Activated T-cell treated with anti-CD3 and anti-CD28 coated beads, Interleukin-2, amount 50 U/mL, for 4 hours (primary cell): ENCODE measurements around the gene CMYA5. TPM values are rescaled to one million over a fixed set of nuclear protein-coding genes. Genes with fewer than 3 reads are reported as not detected.
A peak's percentile ranks its signal among the peaks of the same experiment; 100 is the strongest.
"Not testable (repeated sequence)": the region's sequence is repeated elsewhere in the genome, so short reads cannot be mapped to it uniquely, and the experiment has no call there.

Experiments
- ATAC-seq, 2 donors: fragments of 200-7000 bp; cut with Tn5 transposase; one replicate each; pipeline ENCODE4 v1.10.0; 2021
- DNase-seq: peaks from one replicate; pipeline ENCODE4 v3.0.0-alpha.2; 2020
- H3K27me3 Mint-ChIP-seq: one replicate; pipeline ENCODE4 v1.8.0; 2021; ENCODE audit warnings: low read depth, mixed read lengths
- H3K36me3 Mint-ChIP-seq: one replicate; pipeline ENCODE4 v1.8.0; 2022; ENCODE audit warnings: mixed read lengths; ENCODE audit not compliant: insufficient read depth
- H3K4me1 Mint-ChIP-seq: one replicate; pipeline ENCODE4 v1.8.0; 2021; ENCODE audit warnings: low read depth, mixed read lengths
- H3K4me3 Mint-ChIP-seq: one replicate; pipeline ENCODE4 v1.8.0; 2021; ENCODE audit warnings: mild to moderate bottlenecking, moderate library complexity, mixed read lengths
- H3K9me3 Mint-ChIP-seq: one replicate; pipeline ENCODE4 v1.8.0; 2021; ENCODE audit warnings: mixed read lengths
- total RNA-seq, 3 donors: library from RNA; stranded (reverse); gene quantifications; one replicate each; pipeline ENCODE4 v1.2.1, GENCODE V29; 2021

CMYA5 gene
- under 1 TPM; 0.10 to 0.22 (median 0.11) TPM for total RNA-seq

DNA sequence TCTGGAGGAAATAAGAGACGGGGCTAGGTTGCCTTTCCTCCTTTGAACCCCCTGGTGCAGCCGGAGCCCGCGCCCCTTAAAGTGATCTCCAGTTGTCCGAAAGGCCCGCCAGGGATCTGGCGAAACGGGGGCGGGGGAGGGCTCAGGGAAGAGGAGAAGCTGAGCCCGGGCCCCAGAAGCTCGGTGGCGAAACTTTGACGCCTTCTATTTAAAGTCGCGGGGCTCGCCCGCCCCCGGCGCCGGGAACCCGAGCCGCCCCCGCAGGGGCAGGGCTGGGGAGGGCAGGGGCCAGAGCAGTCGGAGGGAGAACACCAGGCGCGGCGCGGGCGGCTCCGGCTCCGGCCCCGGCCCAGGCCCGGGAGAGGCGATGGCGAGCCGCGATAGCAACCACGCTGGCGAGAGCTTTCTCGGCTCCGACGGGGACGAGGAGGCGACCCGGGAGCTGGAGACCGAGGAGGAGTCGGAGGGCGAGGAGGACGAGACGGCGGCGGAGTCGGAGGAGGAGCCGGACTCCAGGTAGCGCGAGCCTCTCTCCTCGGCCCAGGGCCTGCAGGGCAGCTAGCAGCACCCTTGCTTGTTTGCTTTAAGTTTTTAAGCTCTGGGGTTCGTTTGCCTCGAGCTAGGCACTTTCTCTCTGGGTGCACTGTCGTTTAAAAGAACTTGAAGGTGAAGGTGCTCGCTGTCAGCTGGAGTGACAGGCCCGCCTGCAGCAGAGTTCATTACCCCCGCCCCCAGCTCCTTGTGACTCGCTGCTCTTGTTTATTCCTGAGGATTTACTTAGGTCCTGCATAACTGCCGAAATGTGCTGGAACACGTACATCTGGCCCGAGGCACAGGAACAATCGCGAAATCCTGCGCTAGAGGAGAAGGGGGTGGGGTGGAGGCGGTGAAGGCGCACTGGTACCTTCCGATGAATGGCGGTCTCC is at the start of gene CMYA5:
Gene CMYA5, plus strand, starts transcription at position 296 of the 926 bp plus-strand sequence. Its CDS starts 72 bp downstream, at position 368.
- Mint-ChIP-seq H3K27me3 (no peaks in the 10 kb centered on the region), H3K4me3 (no peak within 1 kb of the TSS), H3K4me1 (peaks cover 4% of the 10 kb centered on the region), H3K36me3 (peaks cover 30% of the 10 kb centered on the region), H3K9me3 (no peaks in the 10 kb centered on the region)
- ATAC-seq (no peak), DNase-seq (no peak)

DNA sequence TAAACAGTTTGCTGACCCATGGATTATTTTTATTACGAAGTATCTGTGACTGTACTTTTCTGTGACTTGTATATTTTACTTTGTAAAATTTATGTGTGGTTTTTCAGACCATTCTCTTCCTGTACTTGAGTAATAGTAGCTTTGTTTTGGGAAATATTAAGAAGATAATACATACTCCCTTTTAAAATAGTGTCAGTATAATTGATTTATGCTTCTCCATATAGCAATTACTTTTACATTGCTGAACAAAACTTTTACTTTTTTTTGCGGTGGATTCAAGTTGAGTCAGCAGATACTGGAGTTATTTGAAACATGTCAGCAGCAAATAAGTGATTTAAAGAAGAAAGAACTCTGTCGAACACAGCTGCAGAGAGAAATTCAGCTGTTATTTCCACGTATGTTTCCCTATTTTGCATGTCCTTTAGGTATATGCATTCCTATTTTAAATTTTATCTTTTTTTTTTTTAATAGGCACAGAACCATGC is 49.0 kb upstream of the CMYA5 start:
- no peaks in the 10 kb centered on the region for H3K9me3 Mint-ChIP-seq
- ATAC-seq: no peak
- DNase-seq: no peak
- no peak overlapping the region for H3K4me3 Mint-ChIP-seq
- peaks cover 41% of the 10 kb centered on the region for H3K36me3 Mint-ChIP-seq
- peaks cover 16% of the 10 kb centered on the region for H3K4me1 Mint-ChIP-seq
- no peaks in the 10 kb centered on the region for H3K27me3 Mint-ChIP-seq

DNA sequence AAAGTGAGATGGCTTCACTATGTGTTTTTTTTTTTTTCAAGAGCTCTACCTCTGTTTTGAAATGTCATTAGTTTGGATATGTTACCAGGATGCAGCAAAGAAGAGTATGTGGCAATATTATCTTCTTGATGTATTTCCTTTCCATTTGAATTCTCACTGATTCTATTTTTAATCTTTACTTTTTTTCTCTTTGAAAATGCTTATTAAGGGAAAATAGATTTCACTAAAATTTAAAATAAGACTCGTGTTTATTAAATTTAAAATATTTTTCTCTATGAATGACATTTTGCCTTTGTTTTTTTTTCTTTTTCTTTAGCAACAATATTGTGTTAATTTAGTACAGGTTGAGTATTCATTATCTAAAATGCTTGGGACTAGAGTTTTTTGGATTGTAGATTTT is 48.2 kb upstream of the CMYA5 start:
- ATAC-seq (no peak), DNase-seq (no peak)
- Mint-ChIP-seq H3K4me1 (peaks cover 16% of the 10 kb centered on the region), H3K27me3 (no peaks in the 10 kb centered on the region), H3K9me3 (no peaks in the 10 kb centered on the region), H3K36me3 (peaks cover 42% of the 10 kb centered on the region), H3K4me3 (no peak overlapping the region)

DNA sequence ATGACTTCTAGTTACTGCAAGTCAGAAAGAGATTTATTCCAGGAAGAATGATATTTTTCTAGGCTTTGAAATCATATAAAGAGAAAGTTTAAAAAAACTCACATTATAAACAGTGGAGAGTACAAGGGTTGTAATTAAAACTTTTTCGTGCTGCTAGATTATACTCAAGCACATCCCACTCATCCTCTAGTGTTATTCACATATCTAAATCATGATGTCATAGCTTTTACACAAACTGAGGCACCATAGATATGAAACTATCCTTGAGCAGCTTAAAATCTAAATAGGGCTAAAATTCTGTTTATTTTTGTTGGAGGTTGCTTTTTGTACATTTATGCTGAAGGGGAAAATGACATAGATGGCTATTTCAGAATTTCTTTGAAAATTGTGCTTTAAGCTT is 47.4 kb upstream of the CMYA5 start:
- H3K9me3 Mint-ChIP-seq: no peaks in the 10 kb centered on the region
- peaks cover 16% of the 10 kb centered on the region for H3K4me1 Mint-ChIP-seq

DNA sequence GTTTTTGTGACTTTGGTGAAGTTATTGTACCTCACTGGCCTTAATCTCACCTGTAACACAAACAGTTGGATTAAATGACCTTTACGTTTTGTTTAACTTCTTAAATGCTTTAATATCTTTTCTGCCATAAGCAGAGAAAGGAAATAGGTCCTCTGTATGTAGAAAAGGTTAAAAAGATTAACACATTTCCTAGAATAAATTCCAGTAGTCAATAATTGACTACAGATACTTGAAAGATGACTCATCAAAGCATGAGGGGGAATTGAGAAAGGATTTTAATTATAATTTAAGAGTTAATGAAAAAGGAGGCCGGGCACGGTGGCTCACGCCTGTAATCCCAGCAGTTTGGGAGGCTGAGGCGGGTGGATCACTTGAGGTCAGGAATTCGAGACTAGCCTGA is 35.8 kb upstream of the CMYA5 start:
- H3K36me3 Mint-ChIP-seq: peaks cover 28% of the 10 kb centered on the region
- H3K27me3 Mint-ChIP-seq: no peaks in the 10 kb centered on the region
- no peak overlapping the region for H3K4me3 Mint-ChIP-seq
- H3K4me1 Mint-ChIP-seq: no peaks in the 10 kb centered on the region
- DNase-seq (no peak), ATAC-seq (no peak)
- no peaks in the 10 kb centered on the region for H3K9me3 Mint-ChIP-seq

More for the DNA sequence above, 47.4 kb upstream of the CMYA5 start:
- DNase-seq: no peak
- Mint-ChIP-seq H3K27me3 (no peaks in the 10 kb centered on the region), H3K36me3 (peaks cover 36% of the 10 kb centered on the region), H3K4me3 (no peak overlapping the region)
- no peak for ATAC-seq

DNA sequence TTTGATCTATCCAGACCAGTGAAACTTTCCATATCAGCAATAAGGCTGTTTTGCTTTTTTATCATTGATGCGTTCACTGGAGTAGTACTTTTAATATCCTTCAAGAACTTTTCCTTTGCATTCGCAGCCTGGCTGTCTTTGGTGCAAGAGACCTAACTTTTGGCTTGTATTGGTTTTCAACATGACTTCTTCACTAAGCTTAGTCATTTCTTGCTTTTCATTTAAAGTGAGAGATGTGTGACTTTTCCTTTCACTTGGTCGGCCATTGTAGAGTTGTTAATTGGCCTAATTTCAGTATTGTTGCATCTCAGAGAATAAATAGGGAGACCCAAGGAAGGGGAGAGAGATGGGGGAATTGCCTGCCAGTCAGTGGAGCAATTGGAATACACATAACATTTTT is 26.4 kb upstream of the CMYA5 start:
- Mint-ChIP-seq H3K27me3 (no peaks in the 10 kb centered on the region), H3K4me3 (no peak overlapping the region), H3K9me3 (no peaks in the 10 kb centered on the region), H3K36me3 (peaks cover 30% of the 10 kb centered on the region), H3K4me1 (peaks cover 5% of the 10 kb centered on the region)
- DNase-seq (no peak), ATAC-seq (peak in 1 of 2 donors; percentile 46)

DNA sequence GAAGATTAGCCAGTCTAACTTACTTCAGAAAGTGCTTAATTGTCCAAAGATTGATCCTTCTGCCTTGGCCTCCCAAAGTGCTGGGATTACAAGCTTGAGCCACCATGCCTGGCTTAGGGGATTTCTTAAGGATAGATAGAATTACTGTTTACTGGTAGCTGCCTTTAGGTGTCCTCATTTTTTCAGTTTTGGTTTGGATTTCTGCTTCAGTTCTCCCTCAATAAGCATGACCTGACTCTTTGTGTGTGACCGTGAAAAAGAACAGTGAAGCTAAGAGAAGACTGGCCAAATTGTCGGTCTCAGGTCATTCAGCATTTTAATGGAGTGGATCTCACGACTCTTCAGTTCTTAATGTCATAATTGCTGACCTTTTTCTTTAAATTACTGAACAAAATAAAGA is 22.9 kb upstream of the CMYA5 start:
- ATAC-seq (no peak), DNase-seq (no peak)
- Mint-ChIP-seq H3K36me3 (peaks cover 34% of the 10 kb centered on the region), H3K27me3 (no peaks in the 10 kb centered on the region), H3K9me3 (no peaks in the 10 kb centered on the region), H3K4me1 (peaks cover 5% of the 10 kb centered on the region), H3K4me3 (no peak overlapping the region)

DNA sequence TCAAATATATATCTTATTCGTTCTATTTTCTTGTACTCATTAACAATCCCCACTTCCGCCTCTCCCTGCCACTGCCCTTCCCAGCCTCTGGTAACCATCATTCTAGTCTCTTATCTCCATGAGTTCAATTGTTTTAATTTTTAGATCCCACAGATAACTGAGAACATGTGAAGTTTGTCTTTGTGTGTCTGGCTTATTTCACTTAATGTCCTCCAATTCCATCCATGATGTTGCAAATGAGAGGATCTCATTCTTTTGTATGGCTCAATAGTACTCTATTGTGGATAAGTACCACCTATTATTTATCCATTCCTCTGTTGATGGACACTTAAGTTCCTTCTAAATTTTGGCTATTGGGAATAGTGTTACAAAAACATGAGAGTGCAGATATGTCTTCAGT is 17.2 kb upstream of the CMYA5 start:
- ATAC-seq (no peak), DNase-seq (no peak)
- Mint-ChIP-seq H3K4me3 (no peak overlapping the region), H3K27me3 (no peaks in the 10 kb centered on the region), H3K4me1 (peaks cover 1% of the 10 kb centered on the region), H3K9me3 (no peaks in the 10 kb centered on the region), H3K36me3 (peaks cover 45% of the 10 kb centered on the region)

DNA sequence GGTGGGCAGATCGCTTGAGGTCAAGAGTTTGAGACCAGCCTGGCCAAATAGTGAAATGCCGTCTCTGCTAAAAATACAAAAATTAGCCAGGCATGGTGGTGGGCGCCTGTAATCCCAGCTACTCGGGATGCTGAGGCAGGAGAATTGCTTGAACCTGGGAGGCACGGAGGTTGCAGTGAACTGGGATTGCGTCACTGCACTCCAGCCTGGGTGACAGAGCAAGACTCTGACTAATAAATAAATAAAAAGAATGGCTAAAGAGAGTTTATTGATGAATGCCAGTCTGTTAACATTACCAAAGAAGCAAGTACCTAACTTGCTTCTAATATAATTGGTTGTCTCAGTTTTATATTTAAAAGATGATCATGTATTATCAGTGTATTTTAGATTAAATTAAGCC is 13.3 kb upstream of the CMYA5 start:
- H3K4me3 Mint-ChIP-seq, DNase-seq, H3K27me3 Mint-ChIP-seq, H3K4me1 Mint-ChIP-seq, H3K9me3 Mint-ChIP-seq, ATAC-seq: not testable (repeated sequence)
- peaks cover 46% of the 10 kb centered on the region for H3K36me3 Mint-ChIP-seq

DNA sequence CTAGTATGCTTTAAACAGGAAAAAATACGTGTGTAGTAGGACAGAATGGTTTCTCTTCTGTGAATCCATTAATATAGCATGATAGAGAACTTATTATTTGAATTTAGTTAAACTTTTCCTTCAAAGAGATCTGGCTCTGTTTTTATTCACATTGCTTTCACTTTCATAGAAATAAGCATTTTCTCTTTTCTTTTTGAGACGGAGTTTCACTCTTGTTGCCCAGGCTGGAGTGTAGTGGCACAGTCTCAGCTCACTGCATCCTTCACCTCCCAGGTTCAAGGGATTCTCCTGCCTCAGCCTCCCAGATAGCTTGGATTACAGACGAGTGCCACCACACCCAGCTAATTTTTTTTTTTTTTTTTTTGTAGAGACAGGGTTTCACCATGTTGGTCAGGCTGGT is 7.5 kb upstream of the CMYA5 start:
- peaks cover 44% of the 10 kb centered on the region for H3K36me3 Mint-ChIP-seq
- H3K4me3 Mint-ChIP-seq, ATAC-seq, DNase-seq, H3K9me3 Mint-ChIP-seq, H3K27me3 Mint-ChIP-seq: not testable (repeated sequence)
- H3K4me1 Mint-ChIP-seq: peaks cover 15% of the 10 kb centered on the region

DNA sequence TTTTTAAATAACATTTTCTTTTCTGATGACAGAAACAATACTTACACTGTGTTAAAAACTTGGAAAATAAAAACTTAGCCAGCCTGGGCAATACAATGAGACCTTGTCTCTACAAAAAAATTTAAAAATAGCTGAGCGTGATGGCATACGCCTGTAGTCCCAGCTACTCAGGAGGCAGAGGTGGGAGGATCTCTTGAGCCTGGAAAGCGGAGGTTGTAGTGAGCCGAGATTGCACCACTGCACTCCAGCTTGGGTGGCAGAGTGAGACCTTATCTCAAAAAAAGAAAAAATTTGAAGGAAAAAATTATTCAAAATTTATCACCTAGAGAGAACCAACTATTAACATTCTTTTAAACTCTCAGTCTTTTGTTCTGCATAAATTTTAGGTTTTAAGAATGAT is 4.9 kb upstream of the CMYA5 start:
- no peak overlapping the region for H3K4me3 Mint-ChIP-seq
- H3K9me3 Mint-ChIP-seq: no peaks in the 10 kb centered on the region
- peaks cover 49% of the 10 kb centered on the region for H3K36me3 Mint-ChIP-seq
- DNase-seq (no peak), ATAC-seq (no peak)
- no peaks in the 10 kb centered on the region for H3K27me3 Mint-ChIP-seq
- H3K4me1 Mint-ChIP-seq: peaks cover 15% of the 10 kb centered on the region

DNA sequence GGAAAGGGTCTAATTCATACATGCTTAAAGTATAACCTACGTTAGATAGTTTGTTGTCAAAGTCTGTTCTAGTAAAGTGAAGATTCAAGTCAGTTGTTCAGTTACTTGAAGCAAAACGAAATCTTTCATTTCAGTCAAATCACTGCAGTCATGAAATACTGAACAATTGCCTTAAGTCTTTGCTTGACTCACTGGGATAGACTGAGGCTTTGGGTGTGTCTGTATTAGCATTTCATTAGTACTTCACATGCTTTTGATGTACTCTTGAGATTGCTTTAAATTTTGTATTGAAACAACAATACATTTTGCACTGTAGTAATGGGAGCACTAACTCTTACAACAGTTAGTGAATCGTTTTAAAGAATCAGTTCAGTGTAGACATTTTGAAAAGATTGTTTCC is 4.0 kb upstream of the CMYA5 start:
- Mint-ChIP-seq H3K27me3 (no peaks in the 10 kb centered on the region), H3K4me1 (peaks cover 14% of the 10 kb centered on the region), H3K9me3 (no peaks in the 10 kb centered on the region), H3K36me3 (peaks cover 45% of the 10 kb centered on the region), H3K4me3 (no peak overlapping the region)
- no peak for DNase-seq
- ATAC-seq: no peak

DNA sequence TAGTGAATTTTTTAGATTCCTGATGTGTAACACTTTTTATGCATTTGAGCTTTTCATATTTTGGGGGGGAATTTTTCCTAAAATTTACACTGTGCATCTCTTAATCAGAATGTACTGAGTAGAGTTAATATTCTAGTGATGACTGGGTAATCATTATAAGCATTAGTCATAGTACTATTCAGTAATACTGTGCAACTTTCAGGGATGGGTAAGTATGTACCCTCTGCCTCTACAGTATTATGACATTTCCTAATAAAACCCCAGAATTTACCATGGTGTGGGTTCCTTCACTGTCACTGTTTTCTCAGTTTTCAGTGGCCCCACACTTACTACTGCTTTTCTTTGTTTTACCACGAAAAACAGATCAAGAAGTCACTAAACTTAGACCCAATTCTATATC is 2.8 kb upstream of the CMYA5 start:
- Mint-ChIP-seq H3K36me3 (peaks cover 40% of the 10 kb centered on the region), H3K4me1 (peaks cover 9% of the 10 kb centered on the region), H3K9me3 (no peaks in the 10 kb centered on the region), H3K27me3 (no peaks in the 10 kb centered on the region), H3K4me3 (no peak overlapping the region)
- DNase-seq: no peak
- ATAC-seq: no peak

DNA sequence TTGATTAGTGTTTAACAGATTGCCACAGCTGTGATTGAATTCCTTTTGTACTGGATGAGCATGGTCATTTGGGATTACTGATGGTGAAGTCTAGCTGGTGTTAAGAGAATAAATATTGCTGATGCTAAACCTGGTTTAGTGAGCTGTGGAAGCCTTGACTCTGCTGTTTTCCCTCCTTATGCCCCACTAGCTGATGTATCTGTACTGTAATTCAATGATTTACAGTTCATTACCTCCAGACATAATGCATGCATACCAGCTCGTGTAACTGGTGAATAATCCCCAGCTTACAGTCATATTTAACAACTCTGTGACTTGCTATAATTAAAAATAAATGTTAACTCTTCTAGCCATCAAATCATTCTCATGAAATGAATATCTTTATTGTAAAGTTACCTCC is 1.7 kb upstream of the CMYA5 start:
- H3K36me3 Mint-ChIP-seq: peaks cover 35% of the 10 kb centered on the region

DNA sequence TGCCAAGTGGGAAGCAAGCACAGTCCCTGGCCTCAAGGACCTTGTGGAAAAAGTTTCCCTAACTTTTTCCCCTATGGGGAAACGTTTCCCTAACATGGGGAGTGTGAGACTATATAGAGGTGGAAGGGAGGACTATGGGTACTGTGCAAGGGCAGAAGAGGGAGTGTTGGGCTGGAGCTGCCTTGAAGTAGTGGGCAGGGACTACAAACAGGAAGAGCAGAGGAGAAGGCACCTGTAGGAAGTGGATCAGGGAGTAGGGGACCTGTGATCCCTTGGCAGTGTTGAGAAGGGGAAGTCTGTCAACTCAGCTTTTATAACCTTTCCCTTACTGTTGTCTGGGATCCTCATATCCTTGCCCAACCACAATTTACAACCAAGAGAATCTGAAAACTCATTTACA is 1.4 kb downstream of the CMYA5 start:
- H3K9me3 Mint-ChIP-seq: no peaks in the 10 kb centered on the region
- H3K36me3 Mint-ChIP-seq: peaks cover 25% of the 10 kb centered on the region
- H3K4me3 Mint-ChIP-seq: no peak overlapping the region
- peaks cover 4% of the 10 kb centered on the region for H3K4me1 Mint-ChIP-seq
- no peaks in the 10 kb centered on the region for H3K27me3 Mint-ChIP-seq
- ATAC-seq (no peak), DNase-seq (no peak)

More for the DNA sequence above, 1.7 kb upstream of the CMYA5 start:
- H3K4me3 Mint-ChIP-seq: no peak overlapping the region
- ATAC-seq (no peak), DNase-seq (no peak)
- no peaks in the 10 kb centered on the region for H3K27me3 Mint-ChIP-seq
- H3K4me1 Mint-ChIP-seq: peaks cover 4% of the 10 kb centered on the region
- H3K9me3 Mint-ChIP-seq: no peaks in the 10 kb centered on the region
